Ovary (tissue), 9 donors: ENCODE data around the gene CXCL17. TPM values are rescaled to one million over a fixed set of nuclear protein-coding genes. Genes with fewer than 3 reads are reported as not detected.

Experiments used
- DNase-seq, 5 donors: peaks; one replicate each; pipeline ENCODE4 v3.0.0-alpha.2; 2019 to 2020
- H3K27ac ChIP-seq, 2 donors: fragments of 200-600 bp; one replicate each; pipeline versions ENCODE4 v1.5.1 to v1.8.0; 2019 to 2022
- H3K27me3 ChIP-seq: fragments of 200-600 bp; one replicate; pipeline ENCODE4 v1.8.0; 2022
- H3K36me3 ChIP-seq: fragments of 200-600 bp; sonication (generic); one replicate; pipeline ENCODE4 v1.5.1; 2019
- H3K4me1 ChIP-seq: one replicate; pipeline ENCODE4 v1.8.1; 2013; ENCODE audit warnings: mild to moderate bottlenecking, moderate library complexity; ENCODE audit not compliant: insufficient read depth
- H3K4me3 ChIP-seq: fragments of 200-600 bp; sonication (generic); one replicate; pipeline ENCODE4 v1.5.1; 2017
- H3K9me3 ChIP-seq, 2 donors: fragments of 200-600 bp in 1 of 2; sonication (generic) in 1 of 2; one replicate each; pipeline versions ENCODE4 v1.5.1 to v1.8.1; 2013 to 2019; ENCODE audit warnings: mild to moderate bottlenecking in 1 of 2, moderate library complexity in 1 of 2
- EP300 ChIP-seq: sonication (generic); formaldehyde crosslinking; IDR thresholded peaks from one replicate; pipeline ENCODE4 v1.6.1; 2017; ENCODE audit warnings: antibody characterized with exemption
- POLR2A ChIP-seq: fragments of 450-650 bp; IDR thresholded peaks from one replicate; pipeline ENCODE4 v1.6.1; 2017; ENCODE audit warnings: antibody characterized with exemption, mild to moderate bottlenecking, moderate library complexity
- WGBS, 3 donors: extraction: QIAGEN DNeasy Blood & Tissue Kit in 1 of 3; methylation state at CpG; one replicate each; pipeline versions ENCODE4 v1.1.5 to v1.1.7; 2013 to 2017; 5-methylcytosine and 5-hydroxymethylcytosine counted together
- intact Hi-C, 4 donors: fragments of 100-400 bp; cut with DNase I; formaldehyde crosslinking; loops; one replicate each; pipeline versions ENCODE4 v1.11.0 to v1.15.1; 2022 to 2023
- polyA plus RNA-seq, 2 donors: library from polyadenylated mRNA; stranded (reverse); fragments of 200-250 nt in 1 of 2; fragments of 350-450 nt in 1 of 2; fragmentation: Illumina TruSeq in 1 of 2; extraction: RNeasy Lipid Tissue Mini Kit (QIAGEN cat#74804) in 1 of 2; gene quantifications; one replicate each; pipeline ENCODE4 v1.2.3, GENCODE V29; 2013 to 2014
- total RNA-seq, 7 donors: library from RNA; depleted of rRNA in 2 of 7; stranded (reverse); fragments of >200 nt in 2 of 7; fragmentation: NEBNext Ultra II Directional in 3 of 7; extraction: Animal tissue kit (Norgen Biotek cat#: 25700) in 3 of 7; gene quantifications; one replicate each; pipeline versions ENCODE4 v1.1.0 to v1.2.4, GENCODE V29; 2016 to 2023
- TF ChIP-seq, protein P1 (sequence below), 3 donors: fragments of 450-650 bp in 2 of 3; fragments of 200-600 bp in 1 of 3; IDR thresholded peaks; one replicate each; pipeline versions ENCODE4 v1.5.1 to v1.8.0; 2016 to 2022; ENCODE audit warnings: antibody characterized with exemption in 3 of 3, mild to moderate bottlenecking in 1 of 3
- donor health status: DM: no; HTN: no; CAD: no; lungs with moderate emphysema.
- donor health status: DM: no; HTN: no; CAD: no.
- donor health status: Bipolar disorder and iron deficiency.
- donor health status: DM: yes; HTN: yes; CAD: no.
- donor health status: DM: no; HTN: no; CAD: no.
- donor health status: DM: yes; HTN: yes; CAD: no.

CXCL17 gene
- total and polyA plus RNA-seq, 9 donors, result 0.32 to 0.46 TPM; not detected in 7

DNA sequence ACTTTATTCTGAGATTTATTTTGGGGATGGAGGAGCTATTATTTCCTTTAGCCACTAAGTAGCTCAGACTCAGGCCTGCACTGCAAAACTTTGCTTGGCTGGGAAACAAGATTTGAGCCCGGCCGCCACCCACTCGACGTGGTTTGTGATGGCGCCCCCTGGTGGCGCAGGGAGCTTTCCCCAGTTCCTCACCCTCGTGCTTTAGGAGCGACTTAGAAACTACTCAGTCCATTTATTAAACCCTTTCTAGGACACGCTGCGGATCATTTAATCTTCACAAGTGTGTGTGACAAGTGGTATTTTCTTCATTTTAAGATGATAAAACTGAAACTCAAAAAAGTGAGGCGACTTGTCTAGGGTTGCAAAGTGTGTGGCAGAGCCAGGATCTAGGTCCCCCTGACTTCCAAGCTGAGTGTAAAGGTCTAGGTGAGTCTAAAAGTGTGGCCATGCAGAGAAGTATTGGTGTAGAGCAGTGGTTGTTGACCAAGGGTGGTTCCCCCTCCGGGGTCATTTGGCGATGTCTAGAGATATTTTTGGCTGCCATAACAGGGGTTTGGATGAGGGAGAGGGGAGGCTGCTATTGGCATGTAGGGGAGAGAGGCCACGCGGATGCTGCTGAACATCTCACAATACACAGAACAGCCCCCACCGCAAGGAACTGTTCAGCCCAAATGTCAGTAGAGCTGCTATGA lies 2.2 kb downstream of the CXCL17 start:
- H3K9me3 ChIP-seq, result no peaks in the 10 kb centered on the region
- H3K4me3 ChIP-seq, result no peak overlapping the region
- H3K36me3 ChIP-seq, result no peaks in the 10 kb centered on the region
- WGBS, 3 donors, result 33 to 35% (median 34%) methylated on average over 16 of the region's 16 CpGs
- no peak for TF ChIP-seq EP300
- no peak for TF ChIP-seq POLR2A
- TF ChIP-seq, protein P1, sequence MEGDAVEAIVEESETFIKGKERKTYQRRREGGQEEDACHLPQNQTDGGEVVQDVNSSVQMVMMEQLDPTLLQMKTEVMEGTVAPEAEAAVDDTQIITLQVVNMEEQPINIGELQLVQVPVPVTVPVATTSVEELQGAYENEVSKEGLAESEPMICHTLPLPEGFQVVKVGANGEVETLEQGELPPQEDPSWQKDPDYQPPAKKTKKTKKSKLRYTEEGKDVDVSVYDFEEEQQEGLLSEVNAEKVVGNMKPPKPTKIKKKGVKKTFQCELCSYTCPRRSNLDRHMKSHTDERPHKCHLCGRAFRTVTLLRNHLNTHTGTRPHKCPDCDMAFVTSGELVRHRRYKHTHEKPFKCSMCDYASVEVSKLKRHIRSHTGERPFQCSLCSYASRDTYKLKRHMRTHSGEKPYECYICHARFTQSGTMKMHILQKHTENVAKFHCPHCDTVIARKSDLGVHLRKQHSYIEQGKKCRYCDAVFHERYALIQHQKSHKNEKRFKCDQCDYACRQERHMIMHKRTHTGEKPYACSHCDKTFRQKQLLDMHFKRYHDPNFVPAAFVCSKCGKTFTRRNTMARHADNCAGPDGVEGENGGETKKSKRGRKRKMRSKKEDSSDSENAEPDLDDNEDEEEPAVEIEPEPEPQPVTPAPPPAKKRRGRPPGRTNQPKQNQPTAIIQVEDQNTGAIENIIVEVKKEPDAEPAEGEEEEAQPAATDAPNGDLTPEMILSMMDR (IDR thresholded peaks at IDR 0.05), result peak in 2 of 3 donors; percentile 14 to 20
- no peaks in the 10 kb centered on the region for H3K27me3 ChIP-seq
- DNase-seq, result peak; percentile 16 to 65 (median 56)
- H3K27ac ChIP-seq, result no peak overlapping the region
- intact Hi-C loops, result no loop called here
- H3K4me1 ChIP-seq, result no peaks in the 10 kb centered on the region

DNA sequence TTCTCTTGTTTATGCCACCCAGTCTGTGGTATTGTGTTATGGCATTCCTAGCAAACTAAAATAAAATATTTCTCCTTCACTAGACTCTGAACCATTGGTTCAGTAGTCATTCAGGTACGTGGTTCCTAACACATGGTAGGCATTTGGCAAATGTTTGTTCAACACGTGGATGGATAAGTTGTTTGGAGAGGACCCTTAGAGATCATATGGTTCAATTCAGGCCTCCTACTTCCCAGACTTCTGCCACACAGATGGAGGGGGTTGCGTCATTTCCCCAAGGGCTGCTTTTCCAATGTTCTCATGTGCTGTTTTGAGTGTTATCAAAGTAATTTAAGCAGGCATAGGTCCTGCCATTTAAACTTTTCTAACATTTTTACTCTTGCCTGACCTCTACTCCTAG lies 6.7 kb downstream of the CXCL17 start:
- Histone ChIP-seq H3K4me3 (no peak overlapping the region), H3K27ac (no peak overlapping the region), H3K27me3 (no peaks in the 10 kb centered on the region), H3K4me1 (peaks cover 8% of the 10 kb centered on the region), H3K9me3 (no peaks in the 10 kb centered on the region), H3K36me3 (no peaks in the 10 kb centered on the region)
- intact Hi-C loops, result no loop called here
- 18 to 49% (median 25%) methylated on average over 3 of the region's 3 CpGs for WGBS, 3 donors
- no peak for DNase-seq
- TF ChIP-seq EP300, result no peak
- no peak for TF ChIP-seq POLR2A
- TF ChIP-seq, protein P1 (IDR thresholded peaks at IDR 0.05), result no peak

DNA sequence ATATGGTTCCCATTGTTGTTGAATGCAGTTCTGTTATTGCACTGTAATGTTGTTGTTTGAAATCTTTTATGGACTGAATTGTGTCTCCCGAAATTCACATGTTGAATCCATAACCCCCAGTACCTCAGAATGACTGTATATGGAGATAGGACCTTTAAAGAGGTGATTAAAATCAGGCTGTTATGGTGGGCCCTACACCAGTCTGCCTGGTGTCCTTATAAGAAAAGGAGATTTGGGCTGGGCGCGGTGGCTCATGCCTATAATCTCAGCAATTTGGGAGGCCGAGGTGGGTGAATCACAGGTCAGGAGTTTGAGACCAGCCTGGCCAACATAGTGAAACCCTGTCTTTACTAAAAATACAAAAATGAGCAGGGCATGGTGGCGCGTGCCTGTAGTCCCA lies 7.4 kb downstream of the CXCL17 start:
- Histone ChIP-seq H3K36me3 (no peaks in the 10 kb centered on the region), H3K9me3 (no peaks in the 10 kb centered on the region), H3K4me1 (peaks cover 8% of the 10 kb centered on the region), H3K27ac (no peak overlapping the region), H3K27me3 (no peaks in the 10 kb centered on the region), H3K4me3 (no peak overlapping the region)
- intact Hi-C loops, result no loop called here
- no peak for DNase-seq
- TF ChIP-seq EP300, result no peak
- TF ChIP-seq, protein P1 (IDR thresholded peaks at IDR 0.05), result no peak
- TF ChIP-seq POLR2A, result no peak
- WGBS, 3 donors, result 94 to 95% (median 95%) methylated on average over 6 of the region's 6 CpGs

DNA sequence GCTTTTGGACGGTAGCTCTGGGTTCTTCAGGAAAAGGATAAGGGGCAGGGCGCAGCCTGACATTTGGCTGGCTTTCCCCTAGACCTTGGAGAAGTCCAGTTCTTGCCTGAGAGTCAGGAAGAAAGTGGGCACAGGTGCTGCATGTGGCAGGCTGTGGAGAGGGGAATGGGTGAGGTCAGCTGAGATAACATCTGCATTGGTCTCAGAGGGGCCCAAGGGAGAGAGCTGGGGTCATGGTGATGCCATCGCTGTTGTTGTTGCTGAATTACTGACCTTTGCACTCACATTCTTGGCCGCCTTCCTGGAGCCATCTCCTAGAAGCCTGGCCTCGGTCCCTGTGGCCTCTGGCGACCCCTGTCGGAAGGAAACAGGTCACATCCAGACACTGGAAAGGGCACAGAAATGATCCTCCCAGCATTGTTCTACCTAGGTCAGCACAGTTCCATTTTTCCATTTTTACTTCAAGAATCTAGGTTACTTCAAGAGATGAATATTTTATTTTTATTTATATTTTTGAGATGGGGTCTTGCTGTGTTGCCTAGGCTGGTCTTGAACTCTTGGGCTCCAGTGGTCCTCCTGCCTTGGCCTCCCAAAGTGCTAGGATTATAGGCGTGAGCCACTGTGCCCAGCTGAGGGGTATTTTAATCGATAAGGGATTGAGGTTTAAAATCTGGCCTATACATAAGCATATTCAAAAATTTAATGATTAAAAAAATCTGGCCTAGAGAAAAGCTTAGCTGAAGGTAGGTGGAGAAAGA lies 9.1 kb downstream of the CXCL17 start:
- Histone ChIP-seq H3K36me3 (no peaks in the 10 kb centered on the region), H3K27ac (no peak overlapping the region), H3K4me3 (no peak overlapping the region), H3K4me1 (peaks cover 8% of the 10 kb centered on the region), H3K27me3 (no peaks in the 10 kb centered on the region), H3K9me3 (no peaks in the 10 kb centered on the region)
- WGBS, 3 donors, result 47 to 52% (median 48%) methylated on average over 9 of the region's 9 CpGs
- peak in 4 of 5 donors; percentile 18 to 65 (median 54) for DNase-seq
- TF ChIP-seq, protein P1 (IDR thresholded peaks at IDR 0.05), result no peak
- no peak for TF ChIP-seq POLR2A
- no peak for TF ChIP-seq EP300
- intact Hi-C loops, result no loop called here
